GM21737 (cell line): ENCODE data around the gene PLA2G4C.

ENCODE experiments used
- ATAC-seq: cut with Tn5 transposase; IDR thresholded peaks from one replicate; pipeline ENCODE4 v1.9.1; 2021; ENCODE audit warnings: mild to moderate bottlenecking, moderate library complexity; ENCODE audit not compliant: unreplicated experiment

The PLA2G4C gene

GRCh38 chr19:48059331-48059730 lies 51.3 kb downstream of the PLA2G4C start:
- ATAC-seq: no peak

- ATAC-seq: no peak
These were observed 56.8 kb downstream of the PLA2G4C start for GRCh38 chr19:48053856-48054255.

- no peak for ATAC-seq
These were observed 57.5 kb downstream of the PLA2G4C start for GRCh38 chr19:48053076-48053475.

GRCh38 chr19:48051335-48052033 lies 59.1 kb downstream of the PLA2G4C start:
- ATAC-seq: no peak

- ATAC-seq: no peak
These were observed 66.1 kb downstream of the PLA2G4C start for GRCh38 chr19:48044561-48044960.

- no peak for ATAC-seq
These were observed 66.8 kb downstream of the PLA2G4C start, which contains the start of gene CABP5 for GRCh38 chr19:48043675-48044258. TSS of gene CABP5 (minus strand) at chr19:48044079. CDS start at chr19:48043922, 157 bp downstream.

GRCh38 chr19:48041877-48042580 lies 68.6 kb downstream of the PLA2G4C start:
- ATAC-seq: no peak

GRCh38 chr19:48036765-48037164 lies 73.9 kb downstream of the PLA2G4C start:
- ATAC-seq: no peak

GRCh38 chr19:48033604-48034003 lies 77.0 kb downstream of the PLA2G4C start:
- no peak for ATAC-seq

GRCh38 chr19:48030073-48030472 lies 80.5 kb downstream of the PLA2G4C start:
- ATAC-seq: no peak

GRCh38 chr19:48029431-48029830 lies 81.2 kb downstream of the PLA2G4C start:
- ATAC-seq: no peak

- ATAC-seq: no peak
These were observed 85.1 kb downstream of the PLA2G4C start for GRCh38 chr19:48025480-48025879.

- no peak for ATAC-seq
These were observed 87.1 kb downstream of the PLA2G4C start for GRCh38 chr19:48023518-48023917.

- no peak for ATAC-seq
These were observed 87.6 kb downstream of the PLA2G4C start for GRCh38 chr19:48023011-48023410.

- no peak for ATAC-seq
These were observed 89.9 kb downstream of the PLA2G4C start for GRCh38 chr19:48020686-48021085.

- no peak for ATAC-seq
These were observed 99.5 kb downstream of the PLA2G4C start for GRCh38 chr19:48010932-48011758.

- ATAC-seq: no peak
These were observed 103.9 kb downstream of the PLA2G4C start for GRCh38 chr19:48006762-48007161.

GRCh38 chr19:48004236-48004635 lies 106.4 kb downstream of the PLA2G4C start:
- no peak for ATAC-seq

- ATAC-seq: no peak
These were observed 109.8 kb downstream of the PLA2G4C start for GRCh38 chr19:48000846-48001245.

GRCh38 chr19:47998800-47999199 lies 111.8 kb downstream of the PLA2G4C start:
- no peak for ATAC-seq
